Right ventricle myocardium superior (tissue), 1 donor: ENCODE results near the gene TSPAN9. TPM values are rescaled to one million over a fixed set of nuclear protein-coding genes. Genes with fewer than 3 reads are reported as not detected.

ENCODE experiments used
- ATAC-seq: fragments of 200-7000 bp; cut with Tn5 transposase; one replicate; pipeline ENCODE4 v1.9.1; 2020; ENCODE audit warnings: mild to moderate bottlenecking; ENCODE audit not compliant: poor library complexity
- DNase-seq: peaks from one replicate; pipeline ENCODE4 v3.0.0-alpha.2; 2020
- intact Hi-C: fragments of 100-400 bp; cut with DNase I; formaldehyde crosslinking; loops from one replicate; pipeline ENCODE4 v1.11.2; 2022
- total RNA-seq: library from RNA; stranded (reverse); fragmentation: NEBNext Ultra II Directional; extraction: Animal tissue kit (Norgen Biotek cat#: 25700); gene quantifications from one replicate; pipeline ENCODE4 v1.2.1, GENCODE V29; 2021
- donor health status: DM: no; HTN: yes; CAD: no; lungs with severe emphysema.

Gene TSPAN9
- total RNA-seq, 1 donor from 2014 or later: 156 TPM

GRCh38 chr12:3087758-3088650 lies 10.8 kb downstream of the TSPAN9 start:
- intact Hi-C loops: loop anchor here (5.0 kb wide), 1 partner anchor 34 kb away; no protein-coding TSS in a partner anchor
- ATAC-seq: no peak
- no peak for DNase-seq

GRCh38 chr12:3089588-3089987 lies 12.4 kb downstream of the TSPAN9 start:
- DNase-seq (no peak), ATAC-seq (no peak)
- intact Hi-C loops: loop anchor here (5.0 kb wide), 1 partner anchor 33 kb away; no protein-coding TSS in a partner anchor

DNA sequence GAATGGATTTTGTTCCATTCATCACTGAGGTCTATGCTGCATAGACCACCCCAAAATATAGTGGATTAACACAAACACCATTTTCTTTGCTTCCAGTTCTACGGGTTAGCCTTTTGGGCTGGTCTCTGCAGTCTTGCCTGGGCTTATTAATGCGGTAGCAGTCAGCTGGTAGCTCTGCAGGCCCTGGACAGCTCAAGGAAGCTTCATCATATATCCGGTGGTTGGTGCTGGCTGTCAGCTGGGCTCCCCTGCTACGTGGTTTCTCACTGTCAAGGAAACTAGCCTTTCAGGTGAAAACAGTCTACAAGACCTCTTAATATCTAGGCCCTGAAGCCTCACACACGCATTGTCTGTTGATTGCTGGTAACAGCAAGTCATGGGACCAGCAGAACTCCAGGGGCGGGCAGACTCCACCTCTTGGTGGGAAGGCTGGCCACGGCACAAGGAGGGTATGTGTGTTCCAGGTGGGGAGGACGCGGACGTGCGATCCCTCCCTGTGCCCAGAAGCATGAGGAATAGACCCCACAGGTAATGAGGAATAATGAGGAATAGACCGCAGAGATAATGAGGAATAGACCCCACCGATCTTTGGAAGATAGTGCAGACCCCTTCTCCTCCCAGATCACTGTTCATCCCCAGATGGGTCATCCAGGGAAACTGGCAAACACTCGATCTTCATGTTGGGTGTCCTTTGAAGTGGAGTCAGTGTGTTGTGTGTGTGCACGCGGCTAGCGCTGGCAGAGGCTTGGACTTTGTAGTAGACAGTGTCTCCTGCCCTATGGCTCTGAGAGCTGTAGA lies 13.3 kb downstream of the TSPAN9 start:
- intact Hi-C loops: no loop called here
- ATAC-seq: peak; percentile 49
- no peak for DNase-seq

DNA sequence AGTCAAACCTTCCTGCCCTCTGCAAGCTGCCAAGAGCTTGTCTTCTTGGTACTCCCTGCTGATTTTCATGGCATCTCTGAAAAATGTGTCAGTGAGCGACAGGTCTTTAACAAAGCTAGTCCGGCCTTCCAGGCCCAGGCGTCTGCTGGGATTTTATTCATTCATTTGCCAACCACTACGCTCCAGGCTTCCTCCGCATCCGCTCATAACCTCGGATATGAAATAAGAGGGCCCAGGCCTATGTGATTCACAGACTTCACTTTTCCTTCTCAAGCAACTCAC lies 13.8 kb downstream of the TSPAN9 start:
- DNase-seq: no peak

DNA sequence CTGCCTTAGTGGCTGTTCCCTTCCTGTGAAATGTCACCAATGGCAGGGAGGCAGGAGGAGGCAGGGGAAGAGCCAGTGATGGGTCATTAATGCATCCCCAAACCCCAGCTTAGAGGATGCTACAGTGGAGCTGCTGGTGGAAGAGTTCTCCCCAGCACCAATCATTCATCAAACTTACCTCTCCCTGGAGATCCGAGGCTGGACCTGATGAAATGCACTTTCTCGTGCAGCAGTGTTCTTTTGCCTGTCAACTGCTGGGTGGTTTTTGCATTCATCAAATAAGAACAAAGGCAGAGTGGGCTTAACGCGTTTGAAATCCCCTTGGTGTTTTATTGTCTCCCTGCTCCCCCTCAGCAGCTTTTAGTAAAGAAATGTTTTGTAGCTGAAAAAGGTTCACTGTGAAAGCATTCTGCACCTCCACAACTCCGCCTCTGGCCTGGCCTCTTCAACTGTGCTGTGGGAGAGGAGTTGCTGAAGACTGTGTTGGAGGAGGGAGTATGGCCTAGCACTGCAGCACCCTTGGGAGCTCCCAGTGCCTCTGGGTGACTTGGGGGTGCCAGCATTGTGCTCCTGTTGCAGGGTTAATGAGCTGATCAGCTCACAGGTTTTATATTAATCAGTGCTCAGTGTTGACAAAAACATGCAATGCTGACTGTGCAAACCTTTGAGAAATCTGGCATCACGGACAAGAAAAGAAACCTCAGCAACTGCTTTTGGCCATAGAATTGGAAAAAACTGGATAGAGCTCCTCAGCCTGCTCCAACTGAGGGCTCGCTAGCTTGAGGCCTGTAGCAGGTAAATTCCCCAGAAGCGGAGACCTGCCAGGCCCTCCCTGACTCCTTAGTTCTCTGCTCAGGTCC lies 14.4 kb downstream of the TSPAN9 start:
- intact Hi-C loops: no loop called here
- DNase-seq: no peak
- ATAC-seq: peak; percentile 24

More for the DNA sequence above, 13.8 kb downstream of the TSPAN9 start:
- intact Hi-C loops: no loop called here
- no peak for ATAC-seq

DNA sequence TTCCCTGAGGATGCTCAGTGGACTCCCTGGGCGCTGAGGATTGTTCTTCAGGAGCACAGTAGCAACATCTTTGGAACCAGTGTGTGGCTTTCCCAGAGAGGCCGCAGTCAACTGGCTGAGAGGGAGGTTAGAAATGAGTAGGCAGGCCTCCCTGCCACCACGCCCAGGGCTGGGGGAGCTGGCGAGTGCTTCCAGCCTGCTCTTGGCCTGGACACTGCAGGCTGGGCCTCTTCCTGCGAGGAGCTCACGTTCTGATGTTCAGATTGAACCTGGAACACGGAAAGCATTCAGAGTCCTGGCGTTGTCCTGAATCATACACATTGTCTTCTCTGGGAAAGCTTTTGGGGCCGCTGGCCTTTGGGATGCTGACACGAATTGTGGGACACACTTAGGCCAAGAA lies 15.6 kb downstream of the TSPAN9 start:
- intact Hi-C loops: no loop called here
- ATAC-seq (no peak), DNase-seq (no peak)

GRCh38 chr12:3097186-3097804 lies 20.1 kb downstream of the TSPAN9 start:
- DNase-seq: peak; percentile 84
- peak; percentile 87 for ATAC-seq
- intact Hi-C loops: no loop called here

GRCh38 chr12:3097836-3098235 lies 20.7 kb downstream of the TSPAN9 start:
- intact Hi-C loops: no loop called here
- peak; percentile 48 for DNase-seq
- peak; percentile 46 for ATAC-seq

DNA sequence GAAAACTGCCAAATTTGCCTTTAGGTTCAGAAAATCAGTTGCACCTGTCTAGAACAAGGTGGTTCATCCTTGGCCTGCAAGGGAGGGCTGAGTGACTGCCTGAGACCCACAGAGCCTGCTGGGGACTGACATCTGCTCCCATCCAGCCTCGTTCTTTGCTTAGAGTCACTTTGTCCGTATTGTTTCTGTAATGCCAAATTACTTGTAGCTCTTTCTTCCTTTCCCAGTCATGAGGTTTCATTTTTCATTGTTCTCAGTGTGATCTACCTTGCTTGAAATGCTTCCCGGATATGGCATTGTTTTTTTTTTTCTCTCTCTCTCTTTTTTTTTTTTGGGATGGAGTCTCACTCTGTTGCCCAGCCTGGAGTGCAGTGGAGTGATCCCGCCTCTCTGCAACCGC lies 21.3 kb downstream of the TSPAN9 start:
- ATAC-seq (no peak), DNase-seq (no peak)
- intact Hi-C loops: no loop called here

GRCh38 chr12:3099146-3099545 lies 22.0 kb downstream of the TSPAN9 start:
- ATAC-seq (no peak), DNase-seq (no peak)
- intact Hi-C loops: no loop called here

- DNase-seq (no peak), ATAC-seq (no peak)
- intact Hi-C loops: no loop called here
These were observed 24.3 kb downstream of the TSPAN9 start for GRCh38 chr12:3101309-3102024.

DNA sequence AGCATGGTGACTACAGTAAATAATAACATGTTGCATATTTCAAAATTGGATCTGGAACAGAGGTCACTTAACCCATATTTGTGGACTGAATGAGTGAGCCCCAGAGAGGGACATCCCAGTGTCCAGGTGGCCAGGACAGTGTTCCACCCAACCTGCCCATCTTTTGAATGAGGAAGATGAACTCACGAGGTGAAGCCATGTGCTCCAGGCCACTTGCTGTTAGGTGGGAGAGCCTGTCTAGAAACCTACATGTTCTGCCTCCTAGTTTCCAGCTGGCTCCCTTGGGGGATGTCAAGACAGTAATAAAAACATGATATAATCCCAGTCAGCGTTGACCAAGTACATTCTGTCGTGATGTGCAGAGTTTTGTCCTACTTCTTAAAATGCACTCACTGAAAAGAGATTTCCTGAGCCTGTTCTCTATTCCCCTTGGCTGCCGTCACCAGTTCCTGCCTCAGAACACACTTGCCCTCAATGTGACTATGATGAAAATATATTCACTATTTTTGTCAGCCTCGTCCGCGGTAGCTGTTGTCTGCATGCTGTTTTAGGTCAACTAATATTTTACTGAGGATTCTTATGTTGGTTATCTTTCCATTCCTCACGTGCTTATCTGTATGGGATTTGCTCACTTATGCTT lies 25.7 kb downstream of the TSPAN9 start:
- intact Hi-C loops: no loop called here

GRCh38 chr12:3103806-3104205 lies 26.6 kb downstream of the TSPAN9 start:
- DNase-seq: no peak
- no peak for ATAC-seq
- intact Hi-C loops: no loop called here

More for the DNA sequence above, 25.7 kb downstream of the TSPAN9 start:
- ATAC-seq (peak; percentile 42), DNase-seq (no peak)

- intact Hi-C loops: no loop called here
- DNase-seq (no peak), ATAC-seq (no peak)
These were observed 28.7 kb downstream of the TSPAN9 start for GRCh38 chr12:3105690-3106479.

GRCh38 chr12:3106579-3106978 lies 29.4 kb downstream of the TSPAN9 start:
- no peak for DNase-seq
- no peak for ATAC-seq
- intact Hi-C loops: no loop called here

- DNase-seq: no peak
- ATAC-seq: no peak
- intact Hi-C loops: no loop called here
These were observed 29.9 kb downstream of the TSPAN9 start for GRCh38 chr12:3107071-3107583.

- intact Hi-C loops: no loop called here
- ATAC-seq: no peak
- no peak for DNase-seq
These were observed 30.8 kb downstream of the TSPAN9 start for GRCh38 chr12:3107954-3108353.
